Measurements from ENCODE around the gene LDLRAD3.

DNA sequence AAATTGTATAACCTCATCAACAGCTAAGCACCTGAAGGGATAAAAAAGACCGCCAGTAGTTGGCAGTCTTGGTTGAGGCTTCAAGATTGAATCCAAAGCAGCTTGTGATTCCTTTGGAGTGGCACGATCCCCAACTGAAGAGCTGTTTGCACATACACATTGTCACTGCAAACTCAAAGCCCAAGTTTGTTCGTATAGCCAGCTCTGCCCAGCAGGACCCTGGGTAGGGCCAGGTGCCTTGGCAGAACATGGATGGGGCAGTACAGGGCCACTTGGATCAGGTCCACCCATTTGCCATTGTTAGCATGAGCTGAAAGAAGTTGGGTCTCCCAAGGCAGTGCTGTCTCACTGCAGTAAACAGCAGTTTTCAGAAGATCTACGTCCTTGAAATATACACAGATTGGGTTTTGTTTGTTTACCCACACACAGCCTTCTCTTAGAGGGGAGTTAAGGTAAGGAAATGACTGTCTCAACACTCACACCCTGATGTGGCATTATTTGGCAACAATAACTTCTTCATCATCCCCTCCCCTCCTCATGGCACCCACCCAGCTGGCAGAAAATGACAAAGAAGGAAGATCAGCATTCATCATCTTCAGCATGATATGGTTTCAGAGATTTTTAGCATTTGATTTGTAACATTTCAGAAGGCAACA lies 212.4 kb downstream of the LDLRAD3 start:
- TF ChIP-seq, protein P1, sequence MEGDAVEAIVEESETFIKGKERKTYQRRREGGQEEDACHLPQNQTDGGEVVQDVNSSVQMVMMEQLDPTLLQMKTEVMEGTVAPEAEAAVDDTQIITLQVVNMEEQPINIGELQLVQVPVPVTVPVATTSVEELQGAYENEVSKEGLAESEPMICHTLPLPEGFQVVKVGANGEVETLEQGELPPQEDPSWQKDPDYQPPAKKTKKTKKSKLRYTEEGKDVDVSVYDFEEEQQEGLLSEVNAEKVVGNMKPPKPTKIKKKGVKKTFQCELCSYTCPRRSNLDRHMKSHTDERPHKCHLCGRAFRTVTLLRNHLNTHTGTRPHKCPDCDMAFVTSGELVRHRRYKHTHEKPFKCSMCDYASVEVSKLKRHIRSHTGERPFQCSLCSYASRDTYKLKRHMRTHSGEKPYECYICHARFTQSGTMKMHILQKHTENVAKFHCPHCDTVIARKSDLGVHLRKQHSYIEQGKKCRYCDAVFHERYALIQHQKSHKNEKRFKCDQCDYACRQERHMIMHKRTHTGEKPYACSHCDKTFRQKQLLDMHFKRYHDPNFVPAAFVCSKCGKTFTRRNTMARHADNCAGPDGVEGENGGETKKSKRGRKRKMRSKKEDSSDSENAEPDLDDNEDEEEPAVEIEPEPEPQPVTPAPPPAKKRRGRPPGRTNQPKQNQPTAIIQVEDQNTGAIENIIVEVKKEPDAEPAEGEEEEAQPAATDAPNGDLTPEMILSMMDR (IDR thresholded peaks at IDR 0.05), result no peak
- TF ChIP-seq EP300 (IDR thresholded peaks at IDR 0.05) (no peak), POLR2A (IDR thresholded peaks at IDR 0.05) (no peak)

Measured in ovary (tissue), 3 donors.